Smooth muscle cell (in vitro differentiated cells): Measurements from ENCODE around the gene OTX2. TPM values are rescaled to one million over a fixed set of nuclear protein-coding genes. Genes with fewer than 3 reads are reported as not detected.

Experiments used
- DNase-seq: peaks from one replicate; lab custom pipeline; 2025; ENCODE audit not compliant: unreplicated experiment; lab: John Stamatoyannopoulos, UW
- H2AFZ ChIP-seq: fragments of 200-600 bp; sonication (generic); 2 replicates; pipeline ENCODE4 v1.6.0; 2016; ENCODE audit warnings: antibody characterized with exemption, low read depth, mild to moderate bottlenecking
- H3F3A ChIP-seq: fragments of 200-600 bp; sonication (generic); 2 replicates; pipeline ENCODE4 v1.6.0; 2017; ENCODE audit warnings: antibody characterized with exemption, low read depth
- H3K27ac ChIP-seq: fragments of 200-600 bp; sonication (generic); 2 replicates; pipeline ENCODE4 v1.5.1; 2016; ENCODE audit warnings: low read depth, mild to moderate bottlenecking
- H3K27me3 ChIP-seq: fragments of 200-600 bp; sonication (generic); 2 replicates; pipeline ENCODE4 v1.6.1; 2016; ENCODE audit warnings: low read depth, mild to moderate bottlenecking
- H3K36me3 ChIP-seq: fragments of 200-600 bp; sonication (generic); 2 replicates; pipeline ENCODE4 v1.5.1; 2016; ENCODE audit warnings: low read depth
- H3K4me1 ChIP-seq: fragments of 200-600 bp; sonication (generic); 2 replicates; pipeline ENCODE4 v1.5.1; 2016; ENCODE audit warnings: low read depth
- H3K4me2 ChIP-seq: fragments of 200-600 bp; sonication (generic); 2 replicates; pipeline ENCODE4 v1.6.0; 2016; ENCODE audit warnings: mild to moderate bottlenecking
- H3K4me3 ChIP-seq: fragments of 200-600 bp; sonication (generic); 2 replicates; pipeline ENCODE4 v1.5.1; 2016; ENCODE audit warnings: mild to moderate bottlenecking
- H3K79me2 ChIP-seq: fragments of 200-600 bp; sonication (generic); 2 replicates; pipeline ENCODE4 v1.6.0; 2016; ENCODE audit warnings: low read depth, mild to moderate bottlenecking
- H3K9ac ChIP-seq: fragments of 200-600 bp; sonication (generic); 2 replicates; pipeline ENCODE4 v1.6.0; 2016; ENCODE audit warnings: low read depth
- H3K9me3 ChIP-seq: fragments of 200-600 bp; sonication (generic); replicated peaks from 2 replicates; pipeline ENCODE4 v1.5.1; 2016; ENCODE audit warnings: low read depth
- H4K20me1 ChIP-seq: fragments of 200-600 bp; sonication (generic); 2 replicates; pipeline ENCODE4 v1.6.0; 2016; ENCODE audit warnings: low read depth
- WGBS: methylation state at CpG from one replicate; pipeline ENCODE4 v1.1.7; 2016; ENCODE audit warnings: low lambda C conversion rate; 5-methylcytosine and 5-hydroxymethylcytosine counted together
- polyA plus RNA-seq: library from polyadenylated mRNA; unstranded; fragments of >200 nt; fragmentation: Nextera tagmentation; extraction: Ambion mirVana; gene quantifications from 2 replicates; pipeline ENCODE4 v1.2.1, GENCODE V29; 2016
- total RNA-seq: library from RNA; depleted of rRNA; stranded (reverse); fragments of >200 nt; gene quantifications from 2 replicates; pipeline ENCODE4 v1.2.3, GENCODE V29; 2014
- TF ChIP-seq, protein P1 (sequence below): fragments of 200-600 bp; sonication (generic); IDR thresholded peaks from 2 replicates; pipeline ENCODE4 v1.5.1; 2017; ENCODE audit warnings: borderline replicate concordance, mild to moderate bottlenecking, antibody characterized with exemption; ENCODE audit not compliant: insufficient read depth, poor library complexity, severe bottlenecking

Gene OTX2
- total and polyA plus RNA-seq, 2 experiments from 2014 or later: 0.08 TPM; not detected in 1

DNA sequence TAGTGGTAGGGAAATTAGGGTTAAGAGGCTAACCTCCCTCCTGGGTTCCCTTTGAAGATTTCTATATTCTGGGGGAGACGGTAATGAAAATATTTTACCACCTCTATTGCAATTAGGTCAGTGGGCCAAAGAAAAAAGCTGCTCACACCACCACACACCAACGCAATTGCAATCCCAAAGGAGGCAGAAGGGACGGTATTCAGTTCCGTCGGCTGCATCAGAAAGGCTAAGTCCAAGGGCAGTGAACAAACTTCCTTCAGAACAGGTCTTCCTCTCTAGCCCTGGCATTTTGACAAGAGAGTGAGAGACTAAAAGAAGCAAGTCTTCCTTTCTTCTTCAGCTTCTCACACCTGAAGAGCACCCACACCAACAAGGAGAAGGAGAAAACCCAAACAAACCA lies 51.2 kb downstream of the OTX2 start:
- H3K9me3 ChIP-seq: no peaks in the 10 kb centered on the region
- H3K36me3 ChIP-seq: no peaks in the 10 kb centered on the region
- no peak for DNase-seq
- TF ChIP-seq, protein P1, sequence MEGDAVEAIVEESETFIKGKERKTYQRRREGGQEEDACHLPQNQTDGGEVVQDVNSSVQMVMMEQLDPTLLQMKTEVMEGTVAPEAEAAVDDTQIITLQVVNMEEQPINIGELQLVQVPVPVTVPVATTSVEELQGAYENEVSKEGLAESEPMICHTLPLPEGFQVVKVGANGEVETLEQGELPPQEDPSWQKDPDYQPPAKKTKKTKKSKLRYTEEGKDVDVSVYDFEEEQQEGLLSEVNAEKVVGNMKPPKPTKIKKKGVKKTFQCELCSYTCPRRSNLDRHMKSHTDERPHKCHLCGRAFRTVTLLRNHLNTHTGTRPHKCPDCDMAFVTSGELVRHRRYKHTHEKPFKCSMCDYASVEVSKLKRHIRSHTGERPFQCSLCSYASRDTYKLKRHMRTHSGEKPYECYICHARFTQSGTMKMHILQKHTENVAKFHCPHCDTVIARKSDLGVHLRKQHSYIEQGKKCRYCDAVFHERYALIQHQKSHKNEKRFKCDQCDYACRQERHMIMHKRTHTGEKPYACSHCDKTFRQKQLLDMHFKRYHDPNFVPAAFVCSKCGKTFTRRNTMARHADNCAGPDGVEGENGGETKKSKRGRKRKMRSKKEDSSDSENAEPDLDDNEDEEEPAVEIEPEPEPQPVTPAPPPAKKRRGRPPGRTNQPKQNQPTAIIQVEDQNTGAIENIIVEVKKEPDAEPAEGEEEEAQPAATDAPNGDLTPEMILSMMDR: no peak
- no peaks in the 10 kb centered on the region for H3F3A ChIP-seq
- H3K4me1 ChIP-seq: no peaks in the 10 kb centered on the region
- H2AFZ ChIP-seq: no peak overlapping the region
- H3K4me3 ChIP-seq: no peak overlapping the region
- WGBS: 82% methylated on average over 5 of the region's 5 CpGs
- H4K20me1 ChIP-seq: no peaks in the 10 kb centered on the region
- no peaks in the 10 kb centered on the region for H3K79me2 ChIP-seq
- no peak overlapping the region for H3K27ac ChIP-seq
- no peak overlapping the region for H3K4me2 ChIP-seq
- no peaks in the 10 kb centered on the region for H3K27me3 ChIP-seq
- H3K9ac ChIP-seq: no peak overlapping the region

DNA sequence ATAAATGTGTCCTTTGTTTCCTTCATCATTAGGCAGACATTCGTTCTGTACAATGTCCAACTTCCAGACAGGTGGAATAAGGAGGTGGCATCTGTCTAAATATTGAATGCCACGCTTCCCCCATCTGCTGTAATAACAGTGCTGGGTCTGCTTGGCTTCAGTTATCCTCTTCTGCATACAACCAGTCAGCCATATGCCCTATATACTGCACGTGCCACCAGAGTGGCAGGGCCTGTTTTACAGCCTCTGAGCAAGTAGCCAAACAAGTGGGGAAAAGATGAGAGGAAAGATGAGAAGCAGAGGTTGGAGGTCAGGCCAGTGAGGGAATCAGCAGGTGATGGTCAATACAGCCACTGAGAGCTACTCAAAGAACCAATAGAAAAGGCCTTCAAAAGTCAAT lies 55.4 kb downstream of the OTX2 start:
- Histone ChIP-seq H3K9me3 (no peaks in the 10 kb centered on the region), H3K27ac (no peak overlapping the region), H3K9ac (no peak overlapping the region), H3F3A (no peaks in the 10 kb centered on the region), H3K27me3 (peaks cover 14% of the 10 kb centered on the region), H3K4me2 (no peak overlapping the region), H3K79me2 (no peaks in the 10 kb centered on the region), H3K4me3 (no peak overlapping the region), H2AFZ (no peak overlapping the region), H3K36me3 (no peaks in the 10 kb centered on the region), H3K4me1 (peaks cover 11% of the 10 kb centered on the region), H4K20me1 (no peaks in the 10 kb centered on the region)
- no peak for DNase-seq
- 81% methylated on average over 3 of the region's 3 CpGs for WGBS
- TF ChIP-seq, protein P1: no peak

DNA sequence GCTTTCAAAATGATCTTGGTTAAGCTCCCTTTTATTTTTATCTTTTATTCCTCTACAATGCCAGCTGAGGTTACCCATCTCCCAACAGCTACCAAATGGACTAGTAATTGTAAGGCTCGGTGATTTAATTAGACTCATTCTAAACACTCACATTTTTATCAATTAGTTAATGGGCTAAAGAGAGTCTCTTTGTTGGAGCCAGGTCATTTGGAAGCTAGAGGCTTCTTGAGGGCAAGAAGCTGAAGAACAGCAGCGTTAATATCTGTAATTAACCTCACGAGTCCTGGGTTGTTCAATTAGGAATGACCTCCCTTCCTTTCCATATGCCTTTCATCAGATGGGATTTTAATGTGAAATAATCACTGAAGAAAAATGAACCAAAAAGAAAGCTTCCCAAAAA lies 56.9 kb downstream of the OTX2 start:
- no peak overlapping the region for H3K4me3 ChIP-seq
- no peaks in the 10 kb centered on the region for H3F3A ChIP-seq
- no peak overlapping the region for H2AFZ ChIP-seq
- H3K9me3 ChIP-seq: no peaks in the 10 kb centered on the region
- no peak overlapping the region for H3K9ac ChIP-seq
- H3K27me3 ChIP-seq: peaks cover 18% of the 10 kb centered on the region
- no peaks in the 10 kb centered on the region for H4K20me1 ChIP-seq
- peaks cover 11% of the 10 kb centered on the region for H3K4me1 ChIP-seq
- H3K4me2 ChIP-seq: no peak overlapping the region
- TF ChIP-seq, protein P1: no peak
- H3K36me3 ChIP-seq: no peaks in the 10 kb centered on the region
- WGBS: 80% methylated on average over 3 of the region's 3 CpGs
- DNase-seq: no peak
- no peaks in the 10 kb centered on the region for H3K79me2 ChIP-seq
- H3K27ac ChIP-seq: no peak overlapping the region

DNA sequence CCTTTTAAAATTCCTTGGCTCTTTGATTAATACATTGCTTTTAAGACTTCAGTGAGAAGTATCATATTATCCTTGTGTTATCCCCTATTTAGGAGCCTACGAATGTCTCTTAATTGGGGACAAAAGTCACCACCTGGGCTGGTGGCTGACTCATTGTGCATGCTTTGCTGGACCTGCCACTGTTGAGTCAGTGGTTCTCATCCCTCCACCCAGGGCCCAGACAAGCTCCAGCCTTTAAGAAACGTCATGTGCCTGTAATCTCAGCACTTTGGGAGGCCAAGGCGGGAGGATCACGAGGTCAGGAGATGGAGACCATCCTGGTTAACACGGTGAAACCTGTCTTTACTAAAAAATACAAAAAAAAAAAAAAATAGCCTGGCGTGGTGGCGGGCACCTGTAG lies 57.9 kb downstream of the OTX2 start:
- TF ChIP-seq, protein P1: no peak
- WGBS: 89% methylated on average over 7 of the region's 7 CpGs

More for the DNA sequence above, 57.9 kb downstream of the OTX2 start:
- H2AFZ ChIP-seq: no peak overlapping the region
- no peak for DNase-seq
- no peak overlapping the region for H3K4me2 ChIP-seq
- no peaks in the 10 kb centered on the region for H3K36me3 ChIP-seq
- H3K9ac ChIP-seq: no peak overlapping the region
- H3K9me3 ChIP-seq: no peaks in the 10 kb centered on the region
- H4K20me1 ChIP-seq: no peaks in the 10 kb centered on the region
- H3K4me3 ChIP-seq: no peak overlapping the region
- no peaks in the 10 kb centered on the region for H3F3A ChIP-seq
- no peak overlapping the region for H3K27ac ChIP-seq
- H3K4me1 ChIP-seq: peaks cover 11% of the 10 kb centered on the region
- H3K27me3 ChIP-seq: peaks cover 18% of the 10 kb centered on the region
- H3K79me2 ChIP-seq: no peaks in the 10 kb centered on the region
